AML-193 (cell line): ENCODE results near the gene SHISA4.
"Not testable (repeated sequence)": the region's sequence is repeated elsewhere in the genome, so short reads cannot be mapped to it uniquely, and the experiment has no call there.

Experiments used
- DNase-seq, 2 experiments: peaks; one replicate each; lab custom pipeline; 2025; lab: John Stamatoyannopoulos, UW

The SHISA4 gene, protein sequence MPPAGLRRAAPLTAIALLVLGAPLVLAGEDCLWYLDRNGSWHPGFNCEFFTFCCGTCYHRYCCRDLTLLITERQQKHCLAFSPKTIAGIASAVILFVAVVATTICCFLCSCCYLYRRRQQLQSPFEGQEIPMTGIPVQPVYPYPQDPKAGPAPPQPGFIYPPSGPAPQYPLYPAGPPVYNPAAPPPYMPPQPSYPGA

GRCh38 chr1:201888282-201889089 is at the start of gene SHISA4:
SHISA4 (plus strand) TSS chr1:201888898; CDS start chr1:201888995, 97 bp downstream.
- DNase-seq = no peak

GRCh38 chr1:201839089-201839488 is 49.6 kb upstream of the SHISA4 start:
- not testable (repeated sequence) for DNase-seq

DNA sequence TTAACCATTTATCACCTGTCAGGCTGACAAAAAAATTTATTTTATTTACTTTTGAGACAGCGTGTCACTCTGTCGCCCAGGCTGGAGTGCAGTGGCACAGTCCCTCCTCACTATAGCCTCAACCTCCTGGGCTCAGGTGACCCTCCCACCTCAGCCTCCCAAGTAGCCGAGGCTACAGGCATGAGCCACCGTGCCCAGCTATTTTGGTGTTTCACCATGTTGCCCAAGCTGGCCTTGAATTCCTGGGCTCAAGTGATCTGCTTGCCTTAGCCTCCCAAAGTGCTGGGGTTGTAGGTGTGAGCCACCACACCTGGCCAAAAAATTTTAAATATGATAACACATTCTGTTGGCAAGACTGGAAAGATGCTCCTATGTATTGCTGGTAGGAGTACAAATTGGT is 48.6 kb upstream of the SHISA4 start:
- DNase-seq = no peak

GRCh38 chr1:201840490-201840889 is 48.2 kb upstream of the SHISA4 start:
- no peak for DNase-seq

GRCh38 chr1:201841265-201841912 is 47.3 kb upstream of the SHISA4 start:
- peak; percentile 3 to 21 for DNase-seq

DNA sequence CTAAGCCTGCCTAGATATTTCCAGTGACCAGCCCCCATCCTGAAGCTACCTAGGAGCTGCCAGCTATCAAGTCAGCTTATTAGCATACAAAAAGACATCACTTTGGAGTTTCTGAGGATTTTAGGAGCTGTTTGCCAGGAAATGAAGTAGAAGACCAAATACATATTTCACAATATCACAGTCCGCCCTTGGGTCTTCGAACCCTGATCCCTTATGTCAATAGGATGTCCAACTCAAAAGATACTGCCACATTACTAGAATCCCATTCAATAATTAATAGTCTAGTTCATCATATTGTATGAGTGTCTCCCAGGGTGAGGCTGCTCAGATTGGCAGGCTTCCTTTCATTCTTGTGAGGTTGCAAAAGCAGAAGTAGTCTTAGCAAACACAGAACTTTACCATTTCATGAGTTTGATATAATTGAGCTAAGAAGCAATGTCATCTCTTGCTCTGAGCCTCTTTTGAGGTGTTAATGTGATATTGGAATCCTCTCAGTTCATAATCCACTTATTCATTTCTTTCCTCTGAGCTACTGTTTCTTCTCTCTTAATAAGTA is 46.1 kb upstream of the SHISA4 start:
- DNase-seq = peak; percentile 27 to 65

DNA sequence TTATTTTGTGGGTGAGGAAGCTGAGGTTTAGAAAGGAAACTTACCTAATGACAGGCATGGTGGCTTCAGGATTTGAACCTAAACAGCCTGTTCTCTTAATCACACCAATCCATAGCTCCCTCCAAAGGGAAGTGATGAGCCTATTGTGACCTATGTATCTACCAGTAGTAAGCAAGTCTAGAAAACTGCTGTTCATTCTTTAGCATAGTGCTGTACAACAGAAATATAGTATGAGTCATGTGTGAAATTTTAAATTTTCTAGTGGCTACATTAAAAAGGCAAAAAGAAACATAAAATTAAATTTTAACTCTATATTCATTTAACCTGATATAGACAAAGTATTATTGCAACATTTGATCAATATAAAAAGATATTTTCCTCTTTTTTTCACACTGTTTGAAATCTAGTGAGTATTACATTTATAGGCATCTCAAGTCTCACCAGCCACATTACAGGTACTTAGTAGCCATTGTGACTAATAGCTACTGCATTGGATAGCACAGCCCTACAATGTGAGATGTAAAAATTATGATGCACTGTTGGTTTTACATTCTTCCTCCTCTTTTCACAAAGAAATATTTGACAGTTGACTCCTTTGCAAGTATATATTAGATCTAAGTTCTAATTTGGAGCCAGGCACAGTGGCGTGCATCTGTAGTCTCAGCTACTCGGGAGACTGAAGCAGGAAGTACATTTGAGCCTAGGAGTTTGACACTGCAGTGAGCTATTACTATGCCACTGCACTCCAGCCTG is 43.2 kb upstream of the SHISA4 start:
- no peak for DNase-seq

- no peak for DNase-seq
These were observed 41.5 kb upstream of the SHISA4 start for GRCh38 chr1:201847150-201847549.

GRCh38 chr1:201848230-201848629 is 40.5 kb upstream of the SHISA4 start:
- DNase-seq = no peak

DNA sequence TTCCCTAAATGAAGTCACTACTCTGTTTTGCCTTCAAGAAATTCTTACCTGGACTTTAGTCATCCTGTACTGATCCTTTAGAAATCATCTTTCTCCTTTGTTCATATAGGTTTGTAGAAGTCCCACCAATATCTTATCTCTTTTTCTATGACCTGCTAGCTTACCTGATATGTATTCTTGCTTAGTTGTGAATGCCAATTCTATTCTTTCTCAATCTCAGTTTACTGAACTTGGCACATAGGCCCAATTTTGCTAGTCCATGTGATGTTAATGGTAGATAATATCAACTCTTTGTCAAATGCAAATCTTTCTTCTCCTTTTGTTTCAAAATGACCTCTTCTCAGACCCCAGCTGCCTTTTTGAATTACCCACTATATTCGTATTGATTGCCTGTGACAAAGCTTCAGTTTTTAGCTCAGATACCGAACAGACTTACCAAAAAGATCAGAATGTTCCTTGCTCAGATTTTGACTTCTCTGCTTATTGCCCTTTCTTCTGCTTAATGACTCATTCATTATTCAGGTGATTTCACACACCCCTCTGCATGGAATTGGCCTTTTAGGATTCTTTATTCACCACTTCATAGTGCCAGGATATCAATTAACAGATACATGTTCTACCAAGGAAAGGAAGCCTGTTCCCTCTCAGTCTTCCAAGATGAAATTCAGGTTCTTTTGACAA is 39.2 kb upstream of the SHISA4 start:
- DNase-seq = no peak

DNA sequence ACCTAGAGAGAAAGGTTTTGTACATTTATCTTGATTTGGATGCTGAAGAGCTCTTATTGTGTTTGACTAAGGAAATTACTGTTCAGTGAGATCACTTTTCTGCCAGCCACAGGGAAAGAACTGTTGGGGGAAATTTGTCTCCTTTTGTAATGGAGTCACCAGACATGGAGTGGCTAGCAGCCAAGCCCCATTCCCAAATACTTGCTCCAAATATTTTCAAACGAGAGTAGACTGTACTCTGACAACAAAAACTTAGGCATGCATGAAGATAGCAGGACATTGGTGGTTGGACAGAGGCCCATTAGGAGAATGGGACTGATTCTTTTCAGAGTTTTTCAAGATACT is 38.7 kb upstream of the SHISA4 start:
- no peak for DNase-seq

DNA sequence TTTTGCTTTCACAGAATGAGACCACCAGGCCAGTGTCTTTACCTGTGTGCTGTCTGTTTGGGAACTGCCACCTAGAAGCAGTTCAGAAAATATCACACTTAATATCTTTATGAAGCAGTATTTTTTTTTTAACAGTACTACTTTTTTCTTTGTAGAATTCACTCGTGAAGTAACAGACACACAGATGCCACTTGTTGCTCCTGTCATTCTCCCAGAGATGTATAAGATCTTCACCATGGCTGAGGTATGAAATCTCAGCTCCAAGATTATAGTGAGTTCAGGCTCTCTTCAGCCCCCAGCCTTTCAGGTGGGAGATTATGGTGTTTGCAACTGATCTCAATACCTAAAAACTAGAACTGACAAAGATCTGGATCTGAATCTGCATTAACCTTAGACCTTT is 36.7 kb upstream of the SHISA4 start:
- DNase-seq = no peak

GRCh38 chr1:201856722-201857121 is 32.0 kb upstream of the SHISA4 start:
- DNase-seq = not testable (repeated sequence)

- DNase-seq = no peak
These were observed 29.3 kb upstream of the SHISA4 start for GRCh38 chr1:201859424-201859823.

- no peak for DNase-seq
These were observed 27.2 kb upstream of the SHISA4 start for GRCh38 chr1:201861448-201861847.

DNA sequence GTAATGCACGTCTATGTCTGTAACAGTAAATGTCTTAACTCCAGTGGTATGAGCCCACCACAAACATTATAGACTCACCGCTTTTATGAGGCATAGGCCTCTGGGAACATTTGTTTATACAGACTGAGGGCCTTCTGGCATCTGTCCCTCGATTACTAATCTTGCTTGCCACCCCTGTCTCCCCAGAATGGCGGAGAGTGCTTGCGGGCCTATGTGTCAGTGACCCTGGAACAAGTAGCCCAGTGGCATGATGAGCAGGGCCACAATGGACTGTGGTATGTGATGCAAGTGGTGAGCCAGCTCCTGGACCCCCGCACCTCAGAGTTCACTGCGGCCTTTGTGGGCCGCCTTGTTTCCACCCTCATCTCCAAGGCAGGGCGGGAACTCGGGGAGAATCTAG is 18.3 kb upstream of the SHISA4 start:
- DNase-seq = no peak

DNA sequence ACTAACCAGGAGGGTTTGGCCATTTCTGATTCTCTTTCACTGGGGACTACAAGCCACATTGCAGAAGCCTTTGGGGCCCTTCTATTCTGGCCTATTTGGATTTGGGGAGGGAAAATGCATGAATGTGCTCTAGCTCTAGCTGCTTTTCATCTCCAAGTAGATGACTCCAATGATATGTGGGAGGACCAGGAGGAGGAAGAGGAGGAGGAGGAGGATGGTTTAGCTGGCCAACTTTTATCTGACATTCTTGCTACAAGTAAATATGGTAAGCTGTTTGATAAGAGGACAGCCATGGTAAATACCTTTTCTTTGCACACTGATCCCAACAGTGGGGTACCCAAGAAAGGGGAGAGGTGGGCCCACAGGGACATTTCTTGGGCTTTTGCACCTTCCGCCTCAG is 14.0 kb upstream of the SHISA4 start:
- no peak for DNase-seq

GRCh38 chr1:201876148-201876818 is 12.4 kb upstream of the SHISA4 start:
- DNase-seq = no peak

GRCh38 chr1:201877877-201878401 is 10.8 kb upstream of the SHISA4 start:
- peak; percentile 42 to 45 for DNase-seq

DNA sequence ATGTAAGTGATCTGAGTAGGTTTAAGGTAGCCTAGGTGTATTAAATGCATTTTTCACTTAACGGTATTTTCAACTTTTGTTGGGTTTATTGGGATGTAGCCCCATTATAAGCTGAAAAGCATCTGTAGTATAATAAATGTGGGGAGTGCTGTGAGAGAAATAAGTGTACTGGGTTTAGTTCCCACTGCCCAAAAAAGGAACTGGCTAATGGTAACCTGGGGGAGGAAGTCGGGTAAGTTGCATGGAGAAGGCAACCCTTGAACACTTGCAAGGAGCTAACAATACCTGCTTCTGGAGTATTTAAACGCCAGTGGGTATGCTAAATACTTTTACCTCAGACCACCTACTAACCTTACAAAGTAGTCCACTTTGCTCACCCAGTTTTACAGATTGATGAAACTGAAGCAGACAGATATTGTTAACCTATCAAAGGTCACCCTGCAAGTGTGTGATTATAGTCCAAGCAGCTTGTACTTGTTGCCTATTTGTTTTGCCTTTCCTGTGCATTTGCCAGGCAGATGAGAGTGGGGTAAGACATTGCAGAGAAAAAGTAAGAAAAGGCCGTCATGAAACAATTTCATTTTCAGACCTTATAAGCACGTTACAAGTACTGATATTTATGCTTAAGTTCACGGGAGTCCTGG is 7.6 kb upstream of the SHISA4 start:
- DNase-seq = peak in 1 of 2 experiments; percentile 21
